ENCODE data around the gene PRDM10. TPM values are rescaled to one million over a fixed set of nuclear protein-coding genes. Genes with fewer than 3 reads are reported as not detected.

The PRDM10 gene
- total RNA-seq, 1 donor from 2014 or later, result 14.6 TPM

GRCh38 chr11:130034236-130034635 is 31.6 kb upstream of the PRDM10 start:
- TF ChIP-seq CTCF (IDR thresholded peaks at IDR 0.05), result no peak
- Mint-ChIP-seq H3K4me3 (no peak overlapping the region), H3K36me3 (ENCODE audit: low read depth) (no peaks in the 10 kb centered on the region), H3K27ac (no peak overlapping the region), H3K4me1 (no peaks in the 10 kb centered on the region), H3K9me3 (no peaks in the 10 kb centered on the region), H3K27me3 (peaks cover 21% of the 10 kb centered on the region)
- intact Hi-C loops (cut with micrococcal nuclease), result loop anchor here (5.0 kb wide), 1 partner anchor 33 kb away; the partner anchor contains the start of gene APLP2
- DNase-seq (no peak), ATAC-seq (ENCODE audit: low read depth) (no peak)
- CTCF ChIA-PET, result no interaction called here
- POLR2A ChIA-PET, result no interaction called here

GRCh38 chr11:130032931-130033330 is 30.3 kb upstream of the PRDM10 start:
- POLR2A ChIA-PET, result no interaction called here
- no peak for ATAC-seq (ENCODE audit: low read depth)
- CTCF ChIA-PET, result no interaction called here

GRCh38 chr11:130031945-130032344 is 29.3 kb upstream of the PRDM10 start:
- H3K27ac Mint-ChIP-seq, result no peak overlapping the region
- TF ChIP-seq CTCF (IDR thresholded peaks at IDR 0.05), result no peak
- ChIA-PET POLR2A (no interaction called here), CTCF (no interaction called here)
- DNase-seq (no peak), ATAC-seq (ENCODE audit: low read depth) (no peak)
- H3K4me3 Mint-ChIP-seq, result no peak overlapping the region
- H3K27me3 Mint-ChIP-seq, result peaks cover 26% of the 10 kb centered on the region
- intact Hi-C loops (cut with micrococcal nuclease), result loop anchor here (5.0 kb wide), 1 partner anchor 35 kb away; the partner anchor contains the start of gene APLP2
- no peaks in the 10 kb centered on the region for H3K9me3 Mint-ChIP-seq
- no peaks in the 10 kb centered on the region for H3K36me3 Mint-ChIP-seq (ENCODE audit: low read depth)
- H3K4me1 Mint-ChIP-seq, result no peaks in the 10 kb centered on the region

More at GRCh38 chr11:130032931-130033330, 30.3 kb upstream of the PRDM10 start:
- Mint-ChIP-seq H3K4me3 (no peak overlapping the region), H3K36me3 (ENCODE audit: low read depth) (no peaks in the 10 kb centered on the region), H3K27me3 (peaks cover 20% of the 10 kb centered on the region), H3K27ac (no peak overlapping the region), H3K4me1 (no peaks in the 10 kb centered on the region), H3K9me3 (no peaks in the 10 kb centered on the region)
- no peak for DNase-seq
- TF ChIP-seq CTCF (IDR thresholded peaks at IDR 0.05), result no peak
- intact Hi-C loops (cut with micrococcal nuclease), result loop anchor here (5.0 kb wide), 1 partner anchor 34 kb away; the partner anchor contains the start of gene APLP2

- no peak for DNase-seq
- no peak for TF ChIP-seq CTCF (IDR thresholded peaks at IDR 0.05)
- ChIA-PET POLR2A (no interaction called here), CTCF (no interaction called here)
- no peak overlapping the region for H3K27ac Mint-ChIP-seq
- no peaks in the 10 kb centered on the region for H3K4me1 Mint-ChIP-seq
- H3K4me3 Mint-ChIP-seq, result no peak overlapping the region
- H3K36me3 Mint-ChIP-seq (ENCODE audit: low read depth), result no peaks in the 10 kb centered on the region
- peaks cover 24% of the 10 kb centered on the region for H3K27me3 Mint-ChIP-seq
- intact Hi-C loops (cut with micrococcal nuclease), result loop anchor here (5.0 kb wide), 1 partner anchor 36 kb away; the partner anchor contains the start of gene APLP2
- no peak for ATAC-seq (ENCODE audit: low read depth)
- H3K9me3 Mint-ChIP-seq, result no peaks in the 10 kb centered on the region
Measured at GRCh38 chr11:130031056-130031455, 28.4 kb upstream of the PRDM10 start.

- Mint-ChIP-seq H3K36me3 (ENCODE audit: low read depth) (no peaks in the 10 kb centered on the region), H3K9me3 (no peaks in the 10 kb centered on the region), H3K4me1 (no peaks in the 10 kb centered on the region), H3K27ac (no peak overlapping the region), H3K27me3 (peaks cover 32% of the 10 kb centered on the region), H3K4me3 (no peak overlapping the region)
- intact Hi-C loops (cut with micrococcal nuclease), result no loop called here
- TF ChIP-seq CTCF (IDR thresholded peaks at IDR 0.05), result no peak
- DNase-seq (no peak), ATAC-seq (ENCODE audit: low read depth) (no peak)
- ChIA-PET POLR2A (no interaction called here), CTCF (no interaction called here)
Measured at GRCh38 chr11:130029137-130029536, 26.5 kb upstream of the PRDM10 start.

All from activated B cell treated with CpG ODN at 0.5 μM for 24 hours (primary cell).